ENCODE measurements around the gene RAD23A.
A peak's percentile ranks its signal among the peaks of the same experiment; 100 is the strongest.

Gene RAD23A

DNA sequence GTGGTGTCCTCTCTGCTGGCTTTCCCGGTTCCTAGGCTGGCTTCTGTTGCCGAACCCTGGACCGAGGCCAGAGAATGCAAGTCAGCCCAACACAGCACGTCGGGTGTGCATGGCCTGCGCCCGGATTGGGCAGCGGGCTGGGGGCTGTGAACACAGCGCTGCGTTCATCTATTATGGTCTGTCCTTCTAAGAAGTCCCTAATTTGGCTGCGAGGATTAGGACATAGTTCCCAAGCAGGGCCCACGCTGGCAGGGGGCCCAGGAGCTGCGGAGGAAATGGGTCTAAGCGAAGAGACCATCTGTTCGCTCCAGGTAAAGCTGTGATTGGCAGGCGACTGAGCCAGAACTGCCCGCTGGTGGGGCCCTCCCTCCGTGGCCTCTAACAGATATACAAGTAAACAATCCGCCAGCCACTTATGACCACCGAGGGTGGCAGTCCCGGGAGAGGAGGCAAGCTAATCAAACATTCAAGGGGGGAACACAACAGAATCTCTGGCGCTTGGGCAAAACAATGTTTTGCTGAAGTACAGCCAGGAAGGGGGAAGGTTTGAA, 32.6 kb upstream of the RAD23A start (continued):
- TF ChIP-seq ZBTB49 (tag by site-specific recombination; IDR thresholded peaks at IDR 0.05; ENCODE audit: low read depth) (no peak), MEIS1 (CRISPR knock-in tag; IDR thresholded peaks at IDR 0.05; ENCODE audit: borderline replicate concordance) (no peak), KLF8 (tag by site-specific recombination; IDR thresholded peaks at IDR 0.05) (no peak), ZNF211 (tag by site-specific recombination; IDR thresholded peaks at IDR 0.05; ENCODE audit: low read depth) (no peak), FEZF1 (tag by site-specific recombination; IDR thresholded peaks at IDR 0.05) (peak; percentile 88), PBX3 (CRISPR knock-in tag; IDR thresholded peaks at IDR 0.05) (no peak), ZNF266 (tag by site-specific recombination; IDR thresholded peaks at IDR 0.05; ENCODE audit: low read depth) (no peak), ZNF600 (tag by site-specific recombination; IDR thresholded peaks at IDR 0.05) (peak; percentile 95), ZNF501 (tag by site-specific recombination; IDR thresholded peaks at IDR 0.05) (no peak), ZNF274 (IDR thresholded peaks at IDR 0.05; ENCODE audit: low read length) (no peak), ZNF274 (tag by site-specific recombination; IDR thresholded peaks at IDR 0.05; ENCODE audit: borderline replicate concordance) (no peak), ZNF140 (tag by site-specific recombination; IDR thresholded peaks at IDR 0.05) (no peak), ZNF529 (tag by site-specific recombination; IDR thresholded peaks at IDR 0.05; ENCODE audit: insufficient replicate concordance) (no peak), ZNF404 (tag by site-specific recombination; IDR thresholded peaks at IDR 0.05) (no peak), SP3 (tag by site-specific recombination; IDR thresholded peaks at IDR 0.05) (no peak), ZNF677 (tag by site-specific recombination; IDR thresholded peaks at IDR 0.05) (no peak), ZFHX2 (tag by site-specific recombination; conservative IDR thresholded peaks at IDR 0.05) (no peak), BCL11A (tag by site-specific recombination; IDR thresholded peaks at IDR 0.05; ENCODE audit: low read depth) (no peak), ZNF518A (tag by site-specific recombination; conservative IDR thresholded peaks at IDR 0.05; ENCODE audit: low read depth) (no peak), ZNF670 (tag by site-specific recombination; IDR thresholded peaks at IDR 0.05; ENCODE audit: low read depth) (no peak), ZNF76 (tag by site-specific recombination; IDR thresholded peaks at IDR 0.05; ENCODE audit: borderline replicate concordance, low read depth) (no peak), ZNF398 (tag by site-specific recombination; IDR thresholded peaks at IDR 0.05) (peak; percentile 81), KLF7 (tag by site-specific recombination; IDR thresholded peaks at IDR 0.05; ENCODE audit: borderline replicate concordance) (no peak)
- TF ChIP-seq, protein P1, sequence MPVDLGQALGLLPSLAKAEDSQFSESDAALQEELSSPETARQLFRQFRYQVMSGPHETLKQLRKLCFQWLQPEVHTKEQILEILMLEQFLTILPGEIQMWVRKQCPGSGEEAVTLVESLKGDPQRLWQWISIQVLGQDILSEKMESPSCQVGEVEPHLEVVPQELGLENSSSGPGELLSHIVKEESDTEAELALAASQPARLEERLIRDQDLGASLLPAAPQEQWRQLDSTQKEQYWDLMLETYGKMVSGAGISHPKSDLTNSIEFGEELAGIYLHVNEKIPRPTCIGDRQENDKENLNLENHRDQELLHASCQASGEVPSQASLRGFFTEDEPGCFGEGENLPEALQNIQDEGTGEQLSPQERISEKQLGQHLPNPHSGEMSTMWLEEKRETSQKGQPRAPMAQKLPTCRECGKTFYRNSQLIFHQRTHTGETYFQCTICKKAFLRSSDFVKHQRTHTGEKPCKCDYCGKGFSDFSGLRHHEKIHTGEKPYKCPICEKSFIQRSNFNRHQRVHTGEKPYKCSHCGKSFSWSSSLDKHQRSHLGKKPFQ (tag by site-specific recombination; IDR thresholded peaks at IDR 0.05): no peak
- TF ChIP-seq, protein P2, sequence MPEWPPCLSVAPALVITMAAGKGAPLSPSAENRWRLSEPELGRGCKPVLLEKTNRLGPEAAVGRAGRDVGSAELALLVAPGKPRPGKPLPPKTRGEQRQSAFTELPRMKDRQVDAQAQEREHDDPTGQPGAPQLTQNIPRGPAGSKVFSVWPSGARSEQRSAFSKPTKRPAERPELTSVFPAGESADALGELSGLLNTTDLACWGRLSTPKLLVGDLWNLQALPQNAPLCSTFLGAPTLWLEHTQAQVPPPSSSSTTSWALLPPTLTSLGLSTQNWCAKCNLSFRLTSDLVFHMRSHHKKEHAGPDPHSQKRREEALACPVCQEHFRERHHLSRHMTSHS (tag by site-specific recombination; IDR thresholded peaks at IDR 0.05): no peak
- TF ChIP-seq, protein P3, sequence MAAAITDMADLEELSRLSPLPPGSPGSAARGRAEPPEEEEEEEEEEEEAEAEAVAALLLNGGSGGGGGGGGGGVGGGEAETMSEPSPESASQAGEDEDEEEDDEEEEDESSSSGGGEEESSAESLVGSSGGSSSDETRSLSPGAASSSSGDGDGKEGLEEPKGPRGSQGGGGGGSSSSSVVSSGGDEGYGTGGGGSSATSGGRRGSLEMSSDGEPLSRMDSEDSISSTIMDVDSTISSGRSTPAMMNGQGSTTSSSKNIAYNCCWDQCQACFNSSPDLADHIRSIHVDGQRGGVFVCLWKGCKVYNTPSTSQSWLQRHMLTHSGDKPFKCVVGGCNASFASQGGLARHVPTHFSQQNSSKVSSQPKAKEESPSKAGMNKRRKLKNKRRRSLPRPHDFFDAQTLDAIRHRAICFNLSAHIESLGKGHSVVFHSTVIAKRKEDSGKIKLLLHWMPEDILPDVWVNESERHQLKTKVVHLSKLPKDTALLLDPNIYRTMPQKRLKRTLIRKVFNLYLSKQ (tag by site-specific recombination; IDR thresholded peaks at IDR 0.05; ENCODE audit: borderline replicate concordance): no peak

All from HEK293 (cell line).